ENCODE results near the gene ASAP2.

Gene ASAP2

GRCh38 chr2:9174771-9175437 lies 31.7 kb upstream of the ASAP2 start:
- no peak overlapping the region for H3K4me3 ChIP-seq (ENCODE audit: low read length)
- TF ChIP-seq CTCF (IDR thresholded peaks at IDR 0.05; ENCODE audit: insufficient read depth, low read depth, low read length, missing control alignments): no peak
- peak; percentile 73 for DNase-seq (ENCODE audit: low read depth)

- peak; percentile 81 for DNase-seq (ENCODE audit: low read depth)
- TF ChIP-seq CTCF (IDR thresholded peaks at IDR 0.05; ENCODE audit: insufficient read depth, low read depth, low read length, missing control alignments): no peak
- H3K4me3 ChIP-seq (ENCODE audit: low read length): no peak overlapping the region
Measured at GRCh38 chr2:9178110-9178903, 28.3 kb upstream of the ASAP2 start.

GRCh38 chr2:9178904-9179571 lies 27.6 kb upstream of the ASAP2 start:
- peak; percentile 94 for DNase-seq (ENCODE audit: low read depth)

GRCh38 chr2:9179572-9180201 lies 26.9 kb upstream of the ASAP2 start:
- TF ChIP-seq CTCF (IDR thresholded peaks at IDR 0.05; ENCODE audit: insufficient read depth, low read depth, low read length, missing control alignments): no peak
- peak; percentile 97 for DNase-seq (ENCODE audit: low read depth)
- peak overlapping the region; percentile 24 for H3K4me3 ChIP-seq (ENCODE audit: low read length)

More at GRCh38 chr2:9178904-9179571, 27.6 kb upstream of the ASAP2 start:
- peak overlapping the region; percentile 24 for H3K4me3 ChIP-seq (ENCODE audit: low read length)
- no peak for TF ChIP-seq CTCF (IDR thresholded peaks at IDR 0.05; ENCODE audit: insufficient read depth, low read depth, low read length, missing control alignments)

GRCh38 chr2:9184361-9184760 lies 22.3 kb upstream of the ASAP2 start:
- TF ChIP-seq CTCF (IDR thresholded peaks at IDR 0.05; ENCODE audit: insufficient read depth, low read depth, low read length, missing control alignments): no peak
- H3K4me3 ChIP-seq (ENCODE audit: low read length): no peak overlapping the region
- DNase-seq (ENCODE audit: low read depth): no peak

GRCh38 chr2:9187620-9188214 lies 18.9 kb upstream of the ASAP2 start:
- DNase-seq (ENCODE audit: low read depth): no peak
- no peak for TF ChIP-seq CTCF (IDR thresholded peaks at IDR 0.05; ENCODE audit: insufficient read depth, low read depth, low read length, missing control alignments)
- H3K4me3 ChIP-seq (ENCODE audit: low read length): no peak overlapping the region

Data from epithelial cell of esophagus (primary cell).